GM12874 (cell line): ENCODE results near the gene LTB4R2.

Source experiments
- CTCF ChIP-seq: IDR thresholded peaks from 2 replicates; pipeline ENCODE4 v1.5.1; 2011; ENCODE audit warnings: low read depth, mild to moderate bottlenecking, control low read depth, low read length, moderate library complexity; ENCODE audit not compliant: insufficient read depth

The LTB4R2 gene

GRCh38 chr14:24271834-24272263 is 38.1 kb upstream of the LTB4R2 start:
- TF ChIP-seq CTCF: no peak

GRCh38 chr14:24272467-24272866 is 37.5 kb upstream of the LTB4R2 start:
- TF ChIP-seq CTCF: no peak

DNA sequence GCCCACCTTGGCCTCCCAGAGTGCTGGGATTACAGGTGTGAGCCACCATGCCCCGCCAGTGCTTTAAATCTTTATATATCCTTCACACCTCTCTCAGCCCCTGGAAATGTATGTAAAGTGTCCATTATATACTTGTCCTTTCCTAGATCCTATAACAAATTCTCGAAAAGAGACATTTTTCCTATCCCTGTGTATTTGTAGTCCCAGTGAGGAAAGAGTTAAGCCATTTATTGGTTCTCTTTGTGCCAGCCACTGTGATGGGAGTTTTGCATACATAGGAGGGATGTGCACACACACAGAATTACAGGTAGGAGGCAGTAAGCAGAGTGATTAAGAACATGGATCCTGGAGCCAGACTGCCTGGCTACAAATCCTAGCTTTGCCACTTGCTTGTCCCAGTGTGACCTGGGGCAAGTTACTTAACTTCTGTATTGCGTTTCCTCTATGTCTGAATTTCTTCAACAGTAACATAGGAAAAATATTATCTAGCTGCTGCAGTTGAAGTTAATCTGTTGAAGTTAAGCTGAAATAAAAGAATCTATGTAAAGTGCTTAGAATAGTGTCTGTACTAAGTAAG is 36.4 kb upstream of the LTB4R2 start:
- 0 out of 2 replicates have a peak, but pooled peaks have one; percentile 16 for TF ChIP-seq CTCF

- TF ChIP-seq CTCF: no peak
Observed at GRCh38 chr14:24274101-24274543, 35.8 kb upstream of the LTB4R2 start.

DNA sequence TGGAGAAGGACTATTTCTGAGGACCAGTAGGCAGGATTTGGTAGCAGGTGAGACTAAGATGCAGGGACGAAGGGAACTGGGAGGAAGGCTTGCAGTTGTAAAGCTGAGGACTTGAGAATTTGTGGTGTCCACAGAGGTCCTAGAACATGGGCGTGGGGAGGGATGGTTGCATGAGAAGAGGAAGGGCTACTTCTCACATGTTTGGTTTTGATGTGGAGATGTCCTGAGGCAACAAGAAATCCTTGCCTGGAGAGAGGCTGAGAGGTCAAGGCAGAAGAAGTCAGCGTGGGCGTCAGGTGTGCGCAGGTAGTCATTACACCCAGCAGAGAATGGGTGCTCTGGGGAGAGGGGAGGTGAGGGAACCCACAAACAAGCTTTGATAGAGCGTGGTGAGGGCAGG is 32.9 kb upstream of the LTB4R2 start:
- no peak for TF ChIP-seq CTCF

- no peak for TF ChIP-seq CTCF
Observed at GRCh38 chr14:24277606-24278321, 32.2 kb upstream of the LTB4R2 start.

GRCh38 chr14:24278424-24278823 is 31.5 kb upstream of the LTB4R2 start:
- TF ChIP-seq CTCF: no peak
